ENCODE data around the gene UBTD2. TPM values are rescaled to one million over a fixed set of nuclear protein-coding genes. Genes with fewer than 3 reads are reported as not detected.

UBTD2 gene
- total and polyA plus RNA-seq, 9 of the 15 experiments (the other 6 are each of a cell fraction or from before 2014, with no cell fraction given) = 0.01 to 0.46 (median 0.15) TPM; not detected in 1

DNA sequence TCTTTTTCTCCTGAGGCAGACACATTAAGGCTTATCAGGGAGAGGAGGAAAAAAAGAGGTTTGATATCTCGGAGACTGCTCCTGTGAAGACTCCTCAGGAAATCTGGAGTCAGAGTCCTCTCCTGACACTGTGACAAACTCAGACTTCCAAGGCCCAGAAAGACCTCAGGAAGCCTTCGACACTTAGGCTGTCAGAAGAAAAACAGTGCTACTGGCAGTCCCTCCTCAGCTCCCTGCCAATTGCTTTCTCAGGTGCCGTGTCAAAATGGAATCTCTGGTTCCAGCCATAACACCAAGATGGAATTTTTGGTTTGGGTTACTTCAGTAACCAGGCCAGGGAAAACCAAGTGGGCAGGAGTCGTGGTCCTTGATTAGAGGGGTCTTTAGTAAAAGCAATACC, 99.7 kb downstream of the UBTD2 start:
- no peak overlapping the region for H3K4me2 ChIP-seq (ENCODE audit: insufficient read depth, low read length)
- H3K9me1 ChIP-seq (ENCODE audit: control insufficient read depth, insufficient read depth, low read length) = no peaks in the 10 kb centered on the region
- H3K4me1 ChIP-seq (replicated peaks in 1 of 2; ENCODE audit: control insufficient read depth in 2 of 2, insufficient read depth in 2 of 2, low read length in 2 of 2) = peaks cover 7 to 23% of the 10 kb centered on the region in 2 experiments; a peak in 4 of 5 replicates
- no peak overlapping the region for H3K9ac ChIP-seq (ENCODE audit: insufficient read depth in 1 of 2, low read depth in 2 of 2, low read length in 2 of 2)
- H3K27me3 ChIP-seq (ENCODE audit: control insufficient read depth in 2 of 2, insufficient read depth in 2 of 2, low read length in 2 of 2) = no peaks in the 10 kb centered on the region
- H3K36me3 ChIP-seq (ENCODE audit: control insufficient read depth, insufficient read depth, low read length) = no peaks in the 10 kb centered on the region
- FAIRE-seq (no peak), ATAC-seq (no peak), DNase-seq (ENCODE audit: extremely low read depth in 1 of 4, low spot score in 3 of 4) (no peak)
- in situ Hi-C loops (cut with MboI) = no loop called here
- H3K4me3 ChIP-seq = no peak overlapping the region
- POLR2A ChIA-PET = interaction anchor here (0.9 kb wide), 1 partner anchor 11 kb away, joined by 3 read pairs; no protein-coding TSS in a partner anchor
- H2AFZ ChIP-seq (ENCODE audit: low read depth, low read length) = no peak overlapping the region
- CTCF ChIA-PET (ENCODE audit: low intra/inter-chr PET ratio) = no interaction called here
- H3K79me2 ChIP-seq (ENCODE audit: control insufficient read depth, insufficient read depth, low read length) = no peaks in the 10 kb centered on the region
- no TSS peak for BruUV-seq (replicated peaks)
- H4K20me1 ChIP-seq (replicated peaks; ENCODE audit: control insufficient read depth, insufficient read depth, low read length) = 0 out of 2 replicates have a peak, but pooled peaks cover 3% of the 10 kb centered on the region
- intact Hi-C loops (cut with micrococcal nuclease) = no loop called here
- no peak overlapping the region for H3K27ac ChIP-seq (ENCODE audit: extremely low read depth, low read depth, low read length)
- peak; percentile 18; the same call in 1 of the 2 replicates for TF ChIP-seq CBFA2T3 (IDR thresholded peaks at IDR 0.05)
- no peak for TF ChIP-seq ZNF766 (CRISPR knock-in tag; conservative IDR thresholded peaks at IDR 0.05)
- 40% methylated on average over 4 of the region's 4 CpGs for WGBS (ENCODE audit: insufficient coverage, low coverage, missing lambda C conversion rate)
- H3K9me3 ChIP-seq (replicated peaks; ENCODE audit: control insufficient read depth, insufficient read depth, low read depth, low read length) = 0 out of 2 replicates have a peak, but pooled peaks cover 2% of the 10 kb centered on the region

DNA sequence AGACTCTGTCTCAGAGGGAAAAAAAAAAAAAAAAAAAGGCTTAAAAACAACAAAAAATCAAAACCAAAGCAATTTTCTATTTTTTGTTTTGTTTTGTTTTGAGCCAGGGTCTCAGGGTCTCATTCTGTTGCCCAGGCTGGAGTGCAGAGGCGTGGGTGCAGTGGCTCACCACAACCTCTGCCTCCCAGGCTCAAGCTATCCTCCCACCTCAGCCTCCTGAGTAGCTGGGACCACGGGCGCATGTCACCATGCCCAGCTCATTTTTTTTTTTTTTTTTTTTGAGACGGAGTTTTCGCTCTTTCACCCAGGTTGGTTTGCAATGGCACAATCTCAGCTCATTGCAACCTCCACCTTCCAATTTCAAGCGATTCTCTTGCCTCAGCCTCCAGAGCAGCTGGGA, 101.3 kb downstream of the UBTD2 start:
- Histone ChIP-seq H3K9me3 (replicated peaks; ENCODE audit: control insufficient read depth, insufficient read depth, low read depth, low read length) (0 out of 2 replicates have a peak, but pooled peaks cover 2% of the 10 kb centered on the region), H4K20me1 (replicated peaks; ENCODE audit: control insufficient read depth, insufficient read depth, low read length) (0 out of 2 replicates have a peak, but pooled peaks cover 3% of the 10 kb centered on the region), H2AFZ (ENCODE audit: low read depth, low read length) (no peak overlapping the region), H3K9me1 (ENCODE audit: control insufficient read depth, insufficient read depth, low read length) (no peaks in the 10 kb centered on the region), H3K27me3 (ENCODE audit: control insufficient read depth in 2 of 2, insufficient read depth in 2 of 2, low read length in 2 of 2) (no peaks in the 10 kb centered on the region), H3K79me2 (ENCODE audit: control insufficient read depth, insufficient read depth, low read length) (no peaks in the 10 kb centered on the region), H3K4me2 (ENCODE audit: insufficient read depth, low read length) (no peak overlapping the region), H3K36me3 (ENCODE audit: control insufficient read depth, insufficient read depth, low read length) (no peaks in the 10 kb centered on the region), H3K4me1 (replicated peaks in 1 of 2; ENCODE audit: control insufficient read depth in 2 of 2, insufficient read depth in 2 of 2, low read length in 2 of 2) (peaks cover 11 to 17% of the 10 kb centered on the region in 2 experiments; a peak in 4 of 5 replicates), H3K27ac (ENCODE audit: extremely low read depth, low read depth, low read length) (no peak overlapping the region), H3K4me3 (no peak overlapping the region), H3K9ac (ENCODE audit: insufficient read depth in 1 of 2, low read depth in 2 of 2, low read length in 2 of 2) (no peak overlapping the region)
- DNase-seq (ENCODE audit: extremely low read depth in 1 of 4, low spot score in 3 of 4) (no peak), FAIRE-seq (no peak), ATAC-seq (no peak)
- WGBS (ENCODE audit: insufficient coverage, low coverage, missing lambda C conversion rate) = 64% methylated on average over 4 of the region's 6 CpGs
- ChIA-PET POLR2A (interaction anchor here (0.6 kb wide), 1 partner anchor 788 kb away, joined by 3 read pairs; no protein-coding TSS in a partner anchor), CTCF (ENCODE audit: low intra/inter-chr PET ratio) (no interaction called here)
- TF ChIP-seq RBM17 (IDR thresholded peaks at IDR 0.05; ENCODE audit: borderline replicate concordance, low read depth, low read length) = no peak
- no peak for TF ChIP-seq CEBPB (tag; IDR thresholded peaks at IDR 0.05)
- no peak for TF ChIP-seq TAF1 (IDR thresholded peaks at IDR 0.05; ENCODE audit: control insufficient read depth, extremely low read depth, insufficient read depth, low read length, severe bottlenecking)
- TF ChIP-seq JUND (IDR thresholded peaks at IDR 0.05; ENCODE audit: borderline replicate concordance, low read depth, low read length) = no peak
- no peak for TF ChIP-seq JUND (tag; IDR thresholded peaks at IDR 0.05; ENCODE audit: borderline replicate concordance, low read depth, low read length)
- no peak for TF ChIP-seq RBM22 (IDR thresholded peaks at IDR 0.05; ENCODE audit: low read depth, low read length, poor library complexity, severe bottlenecking)
- no peak for TF ChIP-seq HOXB6 (CRISPR knock-in tag; IDR thresholded peaks at IDR 0.05; ENCODE audit: borderline replicate concordance)
- no peak for TF ChIP-seq XRCC5 (IDR thresholded peaks at IDR 0.05; ENCODE audit: low read depth, low read length)
- no peak for TF ChIP-seq CHCHD3 (CRISPR knock-in tag; IDR thresholded peaks at IDR 0.05)
- TF ChIP-seq ZNF695 (CRISPR knock-in tag; IDR thresholded peaks at IDR 0.05) = no peak
- TF ChIP-seq NFRKB (IDR thresholded peaks at IDR 0.05; ENCODE audit: low read depth) = no peak
- intact Hi-C loops (cut with micrococcal nuclease) = no loop called here
- in situ Hi-C loops (cut with MboI) = no loop called here
- no TSS peak for BruUV-seq (replicated peaks)
